KMS-11 (cell line): ENCODE measurements around the gene NTM.

Experiments
- H2AFZ ChIP-seq: fragments of 200-600 bp; sonication (generic); 2 replicates; pipeline ENCODE4 v1.6.1; 2016; ENCODE audit warnings: antibody characterized with exemption, mixed run types, low read depth
- H3K27ac ChIP-seq: fragments of 200-600 bp; sonication (generic); 2 replicates; pipeline ENCODE4 v1.6.1; 2016; ENCODE audit warnings: mild to moderate bottlenecking, mixed run types
- H3K27me3 ChIP-seq: fragments of 200-600 bp; sonication (generic); 2 replicates; pipeline ENCODE4 v1.6.1; 2017; ENCODE audit warnings: mild to moderate bottlenecking, low read depth, mixed run types, moderate library complexity; ENCODE audit not compliant: insufficient read depth
- H3K36me3 ChIP-seq: fragments of 200-600 bp; sonication (generic); 2 replicates; pipeline ENCODE4 v1.6.1; 2017; ENCODE audit warnings: mild to moderate bottlenecking, mixed run types; ENCODE audit not compliant: insufficient read depth
- H3K4me1 ChIP-seq: fragments of 200-600 bp; sonication (generic); 2 replicates; pipeline ENCODE4 v1.6.1; 2016; ENCODE audit warnings: mild to moderate bottlenecking, low read depth, mixed run types; ENCODE audit not compliant: poor library complexity, severe bottlenecking
- H3K4me2 ChIP-seq: fragments of 200-600 bp; sonication (generic); 2 replicates; pipeline ENCODE4 v1.7.0; 2016; ENCODE audit warnings: mild to moderate bottlenecking, mixed run types
- H3K4me3 ChIP-seq: fragments of 200-600 bp; sonication (generic); IDR thresholded peaks from 2 replicates; pipeline ENCODE4 v1.6.1; 2017; ENCODE audit warnings: low read depth, low read length, mixed read lengths; ENCODE audit not compliant: insufficient read depth
- H3K79me2 ChIP-seq: fragments of 200-600 bp; sonication (generic); 2 replicates; pipeline ENCODE4 v1.6.1; 2016; ENCODE audit warnings: low read depth, mixed run types; ENCODE audit not compliant: insufficient read depth
- H3K9ac ChIP-seq: fragments of 200-600 bp; sonication (generic); 2 replicates; pipeline ENCODE4 v1.6.1; 2016; ENCODE audit warnings: mild to moderate bottlenecking, mixed run types
- H4K20me1 ChIP-seq: fragments of 200-600 bp; sonication (generic); 2 replicates; pipeline ENCODE4 v1.6.1; 2016; ENCODE audit warnings: mild to moderate bottlenecking, mixed run types; ENCODE audit not compliant: insufficient read depth
- TF ChIP-seq, protein P1 (sequence below): fragments of 200-600 bp; sonication (generic); conservative IDR thresholded peaks from 2 replicates; pipeline ENCODE4 v1.6.1; 2017; ENCODE audit warnings: low read depth, mild to moderate bottlenecking, antibody characterized with exemption, low read length, moderate library complexity, mixed read lengths

NTM gene

DNA sequence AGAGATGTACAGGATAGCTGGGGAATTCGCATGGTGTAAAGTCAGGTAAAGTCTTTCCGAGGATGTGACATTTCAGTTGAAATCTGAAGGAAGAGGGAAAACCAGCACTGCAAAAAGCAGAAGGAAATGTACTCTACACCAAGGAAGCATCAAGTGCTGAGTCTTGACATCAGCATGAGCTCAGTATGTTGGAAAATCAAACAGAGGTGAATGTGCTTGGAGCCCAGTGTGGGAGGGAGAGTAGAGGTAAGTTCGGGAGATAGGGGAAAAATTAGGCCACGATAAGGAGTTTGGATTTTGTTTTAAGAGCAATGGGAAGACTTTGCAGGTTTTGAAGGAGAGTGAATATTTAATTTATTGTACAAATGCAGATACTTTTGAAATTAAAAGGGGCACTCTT lies 484.0 kb downstream of the NTM start:
- Histone ChIP-seq H4K20me1 (no peaks in the 10 kb centered on the region), H3K79me2 (no peaks in the 10 kb centered on the region), H3K27ac (no peak overlapping the region), H3K4me2 (no peak overlapping the region), H3K4me3 (no peak overlapping the region), H3K9ac (no peak overlapping the region), H3K27me3 (no peaks in the 10 kb centered on the region), H3K4me1 (no peaks in the 10 kb centered on the region), H3K36me3 (no peaks in the 10 kb centered on the region), H2AFZ (no peak overlapping the region)
- TF ChIP-seq, protein P1, sequence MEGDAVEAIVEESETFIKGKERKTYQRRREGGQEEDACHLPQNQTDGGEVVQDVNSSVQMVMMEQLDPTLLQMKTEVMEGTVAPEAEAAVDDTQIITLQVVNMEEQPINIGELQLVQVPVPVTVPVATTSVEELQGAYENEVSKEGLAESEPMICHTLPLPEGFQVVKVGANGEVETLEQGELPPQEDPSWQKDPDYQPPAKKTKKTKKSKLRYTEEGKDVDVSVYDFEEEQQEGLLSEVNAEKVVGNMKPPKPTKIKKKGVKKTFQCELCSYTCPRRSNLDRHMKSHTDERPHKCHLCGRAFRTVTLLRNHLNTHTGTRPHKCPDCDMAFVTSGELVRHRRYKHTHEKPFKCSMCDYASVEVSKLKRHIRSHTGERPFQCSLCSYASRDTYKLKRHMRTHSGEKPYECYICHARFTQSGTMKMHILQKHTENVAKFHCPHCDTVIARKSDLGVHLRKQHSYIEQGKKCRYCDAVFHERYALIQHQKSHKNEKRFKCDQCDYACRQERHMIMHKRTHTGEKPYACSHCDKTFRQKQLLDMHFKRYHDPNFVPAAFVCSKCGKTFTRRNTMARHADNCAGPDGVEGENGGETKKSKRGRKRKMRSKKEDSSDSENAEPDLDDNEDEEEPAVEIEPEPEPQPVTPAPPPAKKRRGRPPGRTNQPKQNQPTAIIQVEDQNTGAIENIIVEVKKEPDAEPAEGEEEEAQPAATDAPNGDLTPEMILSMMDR = no peak

DNA sequence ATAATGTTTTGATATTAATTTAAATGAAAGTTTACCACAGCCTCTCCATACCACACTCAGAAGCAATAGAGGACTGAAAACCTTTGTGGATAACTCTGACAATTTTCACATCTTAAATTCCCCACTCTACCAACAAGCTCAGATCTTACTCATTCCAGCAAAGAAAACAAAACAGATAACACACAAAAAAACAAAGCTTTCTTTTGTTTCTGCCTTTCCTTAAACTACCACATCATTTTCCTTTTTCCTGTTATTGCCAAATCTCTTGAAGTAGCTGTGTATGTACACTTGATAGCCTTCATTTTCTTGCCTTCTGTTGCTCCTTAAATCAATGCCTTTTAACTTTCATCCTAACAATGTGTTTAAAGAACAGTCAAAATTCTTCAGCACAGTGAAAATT lies 484.9 kb downstream of the NTM start:
- H3K79me2 ChIP-seq = no peaks in the 10 kb centered on the region
- no peaks in the 10 kb centered on the region for H4K20me1 ChIP-seq
- H3K36me3 ChIP-seq = no peaks in the 10 kb centered on the region
- no peaks in the 10 kb centered on the region for H3K27me3 ChIP-seq
- H3K4me2 ChIP-seq = no peak overlapping the region
- TF ChIP-seq, protein P1 = no peak
- no peak overlapping the region for H3K4me3 ChIP-seq
- no peak overlapping the region for H3K9ac ChIP-seq
- no peak overlapping the region for H2AFZ ChIP-seq
- no peaks in the 10 kb centered on the region for H3K4me1 ChIP-seq
- H3K27ac ChIP-seq = no peak overlapping the region

DNA sequence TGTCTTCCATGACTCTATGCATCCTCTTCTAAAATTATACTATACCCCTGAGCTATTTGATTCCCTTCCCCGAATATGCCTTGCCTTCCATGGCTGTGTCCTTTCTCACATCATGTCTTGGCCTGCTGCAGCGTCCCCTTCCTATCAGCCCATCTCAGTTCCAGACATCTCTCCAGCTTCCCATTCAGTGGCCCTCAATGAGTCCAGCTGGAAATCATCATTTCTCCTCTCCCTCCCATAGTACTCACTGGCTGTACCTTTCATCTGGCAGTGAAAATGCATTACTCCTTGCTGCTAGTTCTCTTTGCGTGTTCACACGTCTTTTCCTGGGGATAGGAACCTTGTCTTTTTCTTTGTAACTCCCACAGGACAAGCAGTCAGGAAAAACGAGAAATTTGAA lies 486.8 kb downstream of the NTM start:
- Histone ChIP-seq H3K4me2 (no peak overlapping the region), H3K4me3 (no peak overlapping the region), H2AFZ (no peak overlapping the region), H3K79me2 (no peaks in the 10 kb centered on the region), H3K9ac (no peak overlapping the region), H3K4me1 (no peaks in the 10 kb centered on the region), H3K27me3 (no peaks in the 10 kb centered on the region), H4K20me1 (no peaks in the 10 kb centered on the region), H3K27ac (no peak overlapping the region), H3K36me3 (no peaks in the 10 kb centered on the region)
- TF ChIP-seq, protein P1 = no peak

DNA sequence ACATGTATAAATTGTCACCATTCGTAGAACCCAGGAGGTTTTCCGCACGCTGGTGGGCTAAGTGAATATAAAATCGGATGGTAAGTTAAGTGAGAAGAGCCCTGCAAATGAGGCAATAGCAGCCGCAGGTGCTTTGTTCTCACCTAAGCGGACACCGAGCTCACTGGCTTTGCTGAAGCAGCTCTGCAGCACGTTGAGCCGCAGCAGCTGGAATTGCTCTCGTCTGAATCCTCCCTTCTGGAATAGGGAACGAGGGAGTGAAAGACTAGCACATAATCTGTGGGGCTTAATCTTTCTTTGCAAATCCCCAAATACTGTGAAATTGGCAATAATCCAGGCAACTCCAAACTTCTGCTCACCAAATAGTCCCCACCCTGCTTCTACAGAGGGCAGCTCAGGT lies 488.1 kb downstream of the NTM start:
- Histone ChIP-seq H3K4me2 (no peak overlapping the region), H3K4me3 (no peak overlapping the region), H3K4me1 (no peaks in the 10 kb centered on the region), H3K79me2 (no peaks in the 10 kb centered on the region), H4K20me1 (no peaks in the 10 kb centered on the region), H2AFZ (no peak overlapping the region), H3K27me3 (no peaks in the 10 kb centered on the region), H3K9ac (no peak overlapping the region), H3K36me3 (no peaks in the 10 kb centered on the region), H3K27ac (no peak overlapping the region)
- TF ChIP-seq, protein P1 = no peak
